HepG2 (cell line): ENCODE data around the gene VPS9D1. TPM values are rescaled to one million over a fixed set of nuclear protein-coding genes. Genes with fewer than 3 reads are reported as not detected.

Source experiments
- ATAD3A ChIP-seq: sonication (generic); formaldehyde crosslinking; IDR thresholded peaks from 2 replicates; pipeline ENCODE4 v1.4.0; 2020; ENCODE audit warnings: missing genetic modification reagents
- CAMTA2 ChIP-seq: sonication (generic); formaldehyde crosslinking; IDR thresholded peaks from 2 replicates; pipeline ENCODE4 v1.4.0; 2020; ENCODE audit warnings: mild to moderate bottlenecking, missing genetic modification reagents, borderline replicate concordance
- IKZF1 ChIP-seq: fragments of 450-650 bp; IDR thresholded peaks from 2 replicates; pipeline ENCODE4 v1.7.1; 2016
- MIER3 ChIP-seq: IDR thresholded peaks from 2 replicates; pipeline ENCODE4 v1.6.1; 2016; ENCODE audit warnings: missing compliant biosample characterization, borderline replicate concordance
- MTF1 ChIP-seq: sonication (generic); formaldehyde crosslinking; IDR thresholded peaks from 2 replicates; pipeline ENCODE4 v1.5.0; 2020; ENCODE audit warnings: missing genetic modification reagents
- SP140L ChIP-seq: sonication (generic); formaldehyde crosslinking; IDR thresholded peaks from 2 replicates; pipeline ENCODE4 v1.4.0; 2020; ENCODE audit warnings: missing genetic modification reagents, borderline replicate concordance
- ZNF207 ChIP-seq: fragments of 450-650 bp; IDR thresholded peaks from 2 replicates; pipeline ENCODE4 v1.6.1; 2016; ENCODE audit warnings: antibody characterized with exemption, borderline replicate concordance
- ZNF253 ChIP-seq: sonication (generic); formaldehyde crosslinking; IDR thresholded peaks from 2 replicates; pipeline ENCODE4 v1.8.0; 2022; ENCODE audit warnings: mild to moderate bottlenecking, missing genetic modification reagents, borderline replicate concordance
- ZNF282 ChIP-seq: fragments of 450-650 bp; IDR thresholded peaks from 2 replicates; pipeline ENCODE4 v1.6.1; 2018; ENCODE audit not compliant: partially characterized antibody
- ZNF572 ChIP-seq: sonication (generic); formaldehyde crosslinking; IDR thresholded peaks from 2 replicates; pipeline ENCODE4 v1.5.1; 2020; ENCODE audit warnings: mild to moderate bottlenecking, missing genetic modification reagents
- ZNF670 ChIP-seq: sonication (generic); formaldehyde crosslinking; IDR thresholded peaks from 2 replicates; pipeline ENCODE4 v1.8.0; 2022; ENCODE audit warnings: mild to moderate bottlenecking, missing genetic modification reagents, borderline replicate concordance
- polyA plus RNA-seq, 8 experiments: library from polyadenylated mRNA; depleted of rRNA in 3 of 8; stranded (reverse) in 7 of 8; unstranded in 1 of 8; fragments of >200 nt; fragmentation: Illumina TruSeq in 4 of 8; extraction: Trizol in 4 of 8; gene quantifications; 2 replicates each; pipeline versions ENCODE4 v1.2.1 to v1.2.3, GENCODE V29; 2011 to 2016; ENCODE audit warnings: low read depth in 4 of 8, missing spikeins in 1 of 8, mixed read lengths in 1 of 8; ENCODE audit not compliant: insufficient read depth in 1 of 8
- total RNA-seq, 5 experiments: library from RNA; depleted of rRNA; stranded (reverse); fragments of >200 nt; fragmentation: Illumina TruSeq; extraction: Trizol; gene quantifications; 2 replicates each; pipeline ENCODE4 v1.2.3, GENCODE V29; 2016; ENCODE audit warnings: low read depth in 1 of 5
- TF ChIP-seq, protein P1 (sequence below): sonication (generic); formaldehyde crosslinking; IDR thresholded peaks from 2 replicates; pipeline ENCODE4 v1.4.0; 2020; ENCODE audit warnings: missing genetic modification reagents
- TF ChIP-seq, protein P2 (sequence below): sonication (generic); formaldehyde crosslinking; IDR thresholded peaks from 2 replicates; pipeline ENCODE4 v1.4.0; 2020; ENCODE audit warnings: missing genetic modification reagents, borderline replicate concordance
- TF ChIP-seq, protein P3 (sequence below): sonication (generic); formaldehyde crosslinking; IDR thresholded peaks from 2 replicates; pipeline ENCODE4 v1.4.0; 2020; ENCODE audit warnings: missing genetic modification reagents, borderline replicate concordance
- TF ChIP-seq, protein P4 (sequence below): sonication (generic); formaldehyde crosslinking; IDR thresholded peaks from 2 replicates; pipeline ENCODE4 v1.9.0; 2022; ENCODE audit warnings: low read depth, missing genetic modification reagents

VPS9D1 gene
- total and polyA plus RNA-seq, 2 of the 13 experiments (the other 11 are each of a cell fraction or from before 2014, with no cell fraction given) = 10.1 to 13.2 TPM

DNA sequence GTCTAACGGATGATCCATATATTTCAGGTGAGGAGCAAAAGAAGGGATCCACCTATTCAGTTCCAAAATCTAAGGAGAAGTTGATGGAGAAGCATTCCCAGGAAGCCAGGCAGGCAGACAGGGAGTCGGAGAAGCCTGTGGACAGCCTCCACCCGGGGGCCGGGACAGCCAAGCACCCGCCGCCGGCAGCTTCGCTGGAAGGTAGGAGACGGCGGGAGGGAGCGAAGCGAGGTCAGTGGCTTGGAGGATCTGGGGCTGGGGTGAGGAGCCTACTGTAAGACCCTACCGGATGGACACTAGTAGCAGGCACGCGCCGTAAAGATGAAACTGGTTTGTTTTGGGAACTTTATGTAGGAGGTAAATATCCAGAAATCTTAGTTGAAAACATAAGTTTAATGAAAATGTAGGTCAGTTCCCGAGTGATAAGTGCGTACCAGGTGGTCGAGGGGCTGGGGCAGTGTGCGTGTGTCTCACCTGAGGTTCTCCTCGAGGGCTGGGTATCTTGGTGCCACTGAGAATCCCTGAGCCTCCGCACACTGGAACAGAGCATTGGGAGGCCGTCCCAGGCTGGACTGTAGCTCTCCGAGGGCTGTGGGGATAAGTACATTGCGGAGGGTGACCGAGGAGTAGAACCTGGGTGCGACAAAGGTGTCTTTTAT lies 62.3 kb downstream of the VPS9D1 start (continued):
- TF ChIP-seq, protein P1, sequence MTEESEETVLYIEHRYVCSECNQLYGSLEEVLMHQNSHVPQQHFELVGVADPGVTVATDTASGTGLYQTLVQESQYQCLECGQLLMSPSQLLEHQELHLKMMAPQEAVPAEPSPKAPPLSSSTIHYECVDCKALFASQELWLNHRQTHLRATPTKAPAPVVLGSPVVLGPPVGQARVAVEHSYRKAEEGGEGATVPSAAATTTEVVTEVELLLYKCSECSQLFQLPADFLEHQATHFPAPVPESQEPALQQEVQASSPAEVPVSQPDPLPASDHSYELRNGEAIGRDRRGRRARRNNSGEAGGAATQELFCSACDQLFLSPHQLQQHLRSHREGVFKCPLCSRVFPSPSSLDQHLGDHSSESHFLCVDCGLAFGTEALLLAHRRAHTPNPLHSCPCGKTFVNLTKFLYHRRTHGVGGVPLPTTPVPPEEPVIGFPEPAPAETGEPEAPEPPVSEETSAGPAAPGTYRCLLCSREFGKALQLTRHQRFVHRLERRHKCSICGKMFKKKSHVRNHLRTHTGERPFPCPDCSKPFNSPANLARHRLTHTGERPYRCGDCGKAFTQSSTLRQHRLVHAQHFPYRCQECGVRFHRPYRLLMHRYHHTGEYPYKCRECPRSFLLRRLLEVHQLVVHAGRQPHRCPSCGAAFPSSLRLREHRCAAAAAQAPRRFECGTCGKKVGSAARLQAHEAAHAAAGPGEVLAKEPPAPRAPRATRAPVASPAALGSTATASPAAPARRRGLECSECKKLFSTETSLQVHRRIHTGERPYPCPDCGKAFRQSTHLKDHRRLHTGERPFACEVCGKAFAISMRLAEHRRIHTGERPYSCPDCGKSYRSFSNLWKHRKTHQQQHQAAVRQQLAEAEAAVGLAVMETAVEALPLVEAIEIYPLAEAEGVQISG = no peak
- TF ChIP-seq, protein P2, sequence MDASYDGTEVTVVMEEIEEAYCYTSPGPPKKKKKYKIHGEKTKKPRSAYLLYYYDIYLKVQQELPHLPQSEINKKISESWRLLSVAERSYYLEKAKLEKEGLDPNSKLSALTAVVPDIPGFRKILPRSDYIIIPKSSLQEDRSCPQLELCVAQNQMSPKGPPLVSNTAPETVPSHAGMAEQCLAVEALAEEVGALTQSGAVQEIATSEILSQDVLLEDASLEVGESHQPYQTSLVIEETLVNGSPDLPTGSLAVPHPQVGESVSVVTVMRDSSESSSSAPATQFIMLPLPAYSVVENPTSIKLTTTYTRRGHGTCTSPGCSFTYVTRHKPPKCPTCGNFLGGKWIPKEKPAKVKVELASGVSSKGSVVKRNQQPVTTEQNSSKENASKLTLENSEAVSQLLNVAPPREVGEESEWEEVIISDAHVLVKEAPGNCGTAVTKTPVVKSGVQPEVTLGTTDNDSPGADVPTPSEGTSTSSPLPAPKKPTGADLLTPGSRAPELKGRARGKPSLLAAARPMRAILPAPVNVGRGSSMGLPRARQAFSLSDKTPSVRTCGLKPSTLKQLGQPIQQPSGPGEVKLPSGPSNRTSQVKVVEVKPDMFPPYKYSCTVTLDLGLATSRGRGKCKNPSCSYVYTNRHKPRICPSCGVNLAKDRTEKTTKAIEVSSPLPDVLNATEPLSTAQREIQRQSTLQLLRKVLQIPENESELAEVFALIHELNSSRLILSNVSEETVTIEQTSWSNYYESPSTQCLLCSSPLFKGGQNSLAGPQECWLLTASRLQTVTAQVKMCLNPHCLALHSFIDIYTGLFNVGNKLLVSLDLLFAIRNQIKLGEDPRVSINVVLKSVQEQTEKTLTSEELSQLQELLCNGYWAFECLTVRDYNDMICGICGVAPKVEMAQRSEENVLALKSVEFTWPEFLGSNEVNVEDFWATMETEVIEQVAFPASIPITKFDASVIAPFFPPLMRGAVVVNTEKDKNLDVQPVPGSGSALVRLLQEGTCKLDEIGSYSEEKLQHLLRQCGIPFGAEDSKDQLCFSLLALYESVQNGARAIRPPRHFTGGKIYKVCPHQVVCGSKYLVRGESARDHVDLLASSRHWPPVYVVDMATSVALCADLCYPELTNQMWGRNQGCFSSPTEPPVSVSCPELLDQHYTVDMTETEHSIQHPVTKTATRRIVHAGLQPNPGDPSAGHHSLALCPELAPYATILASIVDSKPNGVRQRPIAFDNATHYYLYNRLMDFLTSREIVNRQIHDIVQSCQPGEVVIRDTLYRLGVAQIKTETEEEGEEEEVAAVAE (CRISPR knock-in tag) = no peak
- TF ChIP-seq ATAD3A (no peak), ZNF670 (CRISPR knock-in tag) (0 out of 2 replicates have a peak, but pooled peaks have one; percentile 57), ZNF207 (no peak), CAMTA2 (CRISPR knock-in tag) (0 out of 2 replicates have a peak, but pooled peaks have one; percentile 69), ZNF572 (CRISPR knock-in tag) (peak; percentile 93; the same call in 1 of the 2 replicates), IKZF1 (no peak), MTF1 (CRISPR knock-in tag) (no peak), ZNF282 (no peak), MIER3 (CRISPR knock-in tag) (no peak), ZNF253 (CRISPR knock-in tag) (0 out of 2 replicates have a peak, but pooled peaks have one; percentile 20), SP140L (CRISPR knock-in tag) (0 out of 2 replicates have a peak, but pooled peaks have one; percentile 9)
- TF ChIP-seq, protein P3, sequence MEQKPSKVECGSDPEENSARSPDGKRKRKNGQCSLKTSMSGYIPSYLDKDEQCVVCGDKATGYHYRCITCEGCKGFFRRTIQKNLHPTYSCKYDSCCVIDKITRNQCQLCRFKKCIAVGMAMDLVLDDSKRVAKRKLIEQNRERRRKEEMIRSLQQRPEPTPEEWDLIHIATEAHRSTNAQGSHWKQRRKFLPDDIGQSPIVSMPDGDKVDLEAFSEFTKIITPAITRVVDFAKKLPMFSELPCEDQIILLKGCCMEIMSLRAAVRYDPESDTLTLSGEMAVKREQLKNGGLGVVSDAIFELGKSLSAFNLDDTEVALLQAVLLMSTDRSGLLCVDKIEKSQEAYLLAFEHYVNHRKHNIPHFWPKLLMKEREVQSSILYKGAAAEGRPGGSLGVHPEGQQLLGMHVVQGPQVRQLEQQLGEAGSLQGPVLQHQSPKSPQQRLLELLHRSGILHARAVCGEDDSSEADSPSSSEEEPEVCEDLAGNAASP (CRISPR knock-in tag) = no peak; the same call in 1 of the 2 replicates
- TF ChIP-seq, protein P4, sequence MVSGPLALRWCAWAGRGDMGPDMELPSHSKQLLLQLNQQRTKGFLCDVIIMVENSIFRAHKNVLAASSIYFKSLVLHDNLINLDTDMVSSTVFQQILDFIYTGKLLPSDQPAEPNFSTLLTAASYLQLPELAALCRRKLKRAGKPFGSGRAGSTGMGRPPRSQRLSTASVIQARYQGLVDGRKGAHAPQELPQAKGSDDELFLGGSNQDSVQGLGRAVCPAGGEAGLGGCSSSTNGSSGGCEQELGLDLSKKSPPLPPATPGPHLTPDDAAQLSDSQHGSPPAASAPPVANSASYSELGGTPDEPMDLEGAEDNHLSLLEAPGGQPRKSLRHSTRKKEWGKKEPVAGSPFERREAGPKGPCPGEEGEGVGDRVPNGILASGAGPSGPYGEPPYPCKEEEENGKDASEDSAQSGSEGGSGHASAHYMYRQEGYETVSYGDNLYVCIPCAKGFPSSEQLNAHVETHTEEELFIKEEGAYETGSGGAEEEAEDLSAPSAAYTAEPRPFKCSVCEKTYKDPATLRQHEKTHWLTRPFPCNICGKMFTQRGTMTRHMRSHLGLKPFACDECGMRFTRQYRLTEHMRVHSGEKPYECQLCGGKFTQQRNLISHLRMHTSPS (CRISPR knock-in tag) = no peak
